GM18907 (cell line): ENCODE measurements around the gene RUNDC1.

Experiments
- ATAC-seq: cut with Tn5 transposase; IDR thresholded peaks from one replicate; pipeline ENCODE4 v1.9.1; 2021; ENCODE audit warnings: mild to moderate bottlenecking, moderate library complexity; ENCODE audit not compliant: unreplicated experiment

Gene RUNDC1

GRCh38 chr17:43018008-43018853 is 37.9 kb downstream of the RUNDC1 start:
- ATAC-seq, result no peak

- no peak for ATAC-seq
Measured at GRCh38 chr17:43018932-43019331, 38.6 kb downstream of the RUNDC1 start.

- ATAC-seq, result no peak
Measured at GRCh38 chr17:43019418-43019817, 39.1 kb downstream of the RUNDC1 start.

- no peak for ATAC-seq
Measured at GRCh38 chr17:43020030-43020621, 39.8 kb downstream of the RUNDC1 start.

- no peak for ATAC-seq
Measured at GRCh38 chr17:43020789-43021740, 40.7 kb downstream of the RUNDC1 start.

GRCh38 chr17:43021741-43022512 is 41.6 kb downstream of the RUNDC1 start, which contains the start of gene VAT1:
Gene VAT1 (minus strand): TSS chr17:43022385. CDS start chr17:43022322, 63 bp downstream.
- peak; percentile 57 for ATAC-seq

GRCh38 chr17:43024407-43025289 is 44.3 kb downstream of the RUNDC1 start, which contains the start of gene RND2:
Gene RND2 (plus strand): TSS chr17:43025231. CDS start chr17:43025348, 117 bp downstream.
- peak; percentile 43 for ATAC-seq

- ATAC-seq, result no peak
Measured at GRCh38 chr17:43025290-43025657, 44.9 kb downstream of the RUNDC1 start.

- ATAC-seq, result no peak
Measured at GRCh38 chr17:43025766-43026537, 45.6 kb downstream of the RUNDC1 start.

- ATAC-seq, result no peak
Measured at GRCh38 chr17:43026595-43026994, 46.2 kb downstream of the RUNDC1 start.

GRCh38 chr17:43027091-43028032 is 47.0 kb downstream of the RUNDC1 start:
- ATAC-seq, result no peak

- no peak for ATAC-seq
Measured at GRCh38 chr17:43028221-43028861, 48.0 kb downstream of the RUNDC1 start.

- no peak for ATAC-seq
Measured at GRCh38 chr17:43030137-43030767, 49.9 kb downstream of the RUNDC1 start.

GRCh38 chr17:43031666-43032065 is 51.3 kb downstream of the RUNDC1 start:
- ATAC-seq, result no peak

- no peak for ATAC-seq
Measured at GRCh38 chr17:43033948-43034881, 53.9 kb downstream of the RUNDC1 start.
